Gastroesophageal sphincter (tissue), 4 donors: ENCODE results near the gene PFDN1. TPM values are rescaled to one million over a fixed set of nuclear protein-coding genes. Genes with fewer than 3 reads are reported as not detected.

ENCODE experiments used
- ATAC-seq: fragments of 150-250 bp; one replicate; pipeline ENCODE4 v1.9.1; 2016; ENCODE audit warnings: mild to moderate bottlenecking, moderate library complexity
- H3K27ac ChIP-seq, 4 donors: fragments of 200-600 bp; sonication (generic) in 3 of 4; 1 replicate in 3 of 4; 2 replicates in 1 of 4; pipeline ENCODE4 v1.5.1; 2016 to 2019
- H3K27me3 ChIP-seq: fragments of 200-600 bp; sonication (generic); one replicate; pipeline ENCODE4 v1.5.1; 2019
- H3K36me3 ChIP-seq, 2 donors: fragments of 200-600 bp; sonication (generic); one replicate each; pipeline ENCODE4 v1.5.1; 2019; ENCODE audit warnings: control low read depth in 1 of 2
- H3K4me1 ChIP-seq, 3 donors: fragments of 200-600 bp; sonication (generic); 1 replicate in 2 of 3; 2 replicates in 1 of 3; pipeline ENCODE4 v1.5.1; 2016 to 2019; ENCODE audit warnings: control low read depth in 2 of 3
- H3K4me3 ChIP-seq, 2 donors: fragments of 200-600 bp; sonication (generic); one replicate each; pipeline ENCODE4 v1.5.1; 2019; ENCODE audit warnings: mild to moderate bottlenecking in 1 of 2, moderate library complexity in 1 of 2
- H3K9me3 ChIP-seq, 3 donors: fragments of 200-600 bp; sonication (generic); one replicate each; pipeline ENCODE4 v1.5.1; 2017 to 2019; ENCODE audit warnings: control low read depth in 2 of 3
- EP300 ChIP-seq: sonication (generic); formaldehyde crosslinking; IDR thresholded peaks from one replicate; pipeline ENCODE4 v1.6.1; 2017; ENCODE audit warnings: antibody characterized with exemption, mild to moderate bottlenecking
- POLR2A ChIP-seq, 2 donors: fragments of 450-650 bp; IDR thresholded peaks; one replicate each; pipeline ENCODE4 v1.6.1; 2017; ENCODE audit warnings: antibody characterized with exemption in 2 of 2, mild to moderate bottlenecking in 2 of 2, moderate library complexity in 1 of 2
- POLR2AphosphoS5 ChIP-seq: sonication (generic); formaldehyde crosslinking; IDR thresholded peaks from one replicate; pipeline ENCODE4 v1.6.1; 2017; ENCODE audit warnings: antibody characterized with exemption
- WGBS, 2 donors: methylation state at CpG; one replicate each; pipeline ENCODE4 v1.1.5; 2018; ENCODE audit warnings: low coverage in 1 of 2; 5-methylcytosine and 5-hydroxymethylcytosine counted together
- total RNA-seq, 4 donors: library from RNA; depleted of rRNA; stranded (reverse); fragments of >200 nt; gene quantifications; one replicate each; pipeline ENCODE4 v1.1.0, GENCODE V29; 2016
- TF ChIP-seq, protein P1 (sequence below), 4 experiments: fragments of 200-600 bp in 2 of 4; fragments of 450-650 bp in 2 of 4; sonication (generic) in 1 of 4; IDR thresholded peaks; one replicate each; pipeline ENCODE4 v1.5.1; 2017 to 2019; ENCODE audit warnings: antibody characterized with exemption in 4 of 4, mild to moderate bottlenecking in 2 of 4, moderate library complexity in 2 of 4

The PFDN1 gene
- total RNA-seq, 4 donors from 2014 or later = 66.1 to 99.7 (median 92.8) TPM

- WGBS, 2 donors = 80 to 100% methylated on average over 1 of the region's 1 CpG
- H3K4me1 ChIP-seq = peaks cover 0 to 8% (median 0%) of the 10 kb centered on the region in 3 donors
- no peaks in the 10 kb centered on the region for H3K36me3 ChIP-seq
- ATAC-seq = no peak
- no peaks in the 10 kb centered on the region for H3K9me3 ChIP-seq
- no peak overlapping the region for H3K27ac ChIP-seq
- H3K27me3 ChIP-seq = no peaks in the 10 kb centered on the region
- TF ChIP-seq, protein P1, sequence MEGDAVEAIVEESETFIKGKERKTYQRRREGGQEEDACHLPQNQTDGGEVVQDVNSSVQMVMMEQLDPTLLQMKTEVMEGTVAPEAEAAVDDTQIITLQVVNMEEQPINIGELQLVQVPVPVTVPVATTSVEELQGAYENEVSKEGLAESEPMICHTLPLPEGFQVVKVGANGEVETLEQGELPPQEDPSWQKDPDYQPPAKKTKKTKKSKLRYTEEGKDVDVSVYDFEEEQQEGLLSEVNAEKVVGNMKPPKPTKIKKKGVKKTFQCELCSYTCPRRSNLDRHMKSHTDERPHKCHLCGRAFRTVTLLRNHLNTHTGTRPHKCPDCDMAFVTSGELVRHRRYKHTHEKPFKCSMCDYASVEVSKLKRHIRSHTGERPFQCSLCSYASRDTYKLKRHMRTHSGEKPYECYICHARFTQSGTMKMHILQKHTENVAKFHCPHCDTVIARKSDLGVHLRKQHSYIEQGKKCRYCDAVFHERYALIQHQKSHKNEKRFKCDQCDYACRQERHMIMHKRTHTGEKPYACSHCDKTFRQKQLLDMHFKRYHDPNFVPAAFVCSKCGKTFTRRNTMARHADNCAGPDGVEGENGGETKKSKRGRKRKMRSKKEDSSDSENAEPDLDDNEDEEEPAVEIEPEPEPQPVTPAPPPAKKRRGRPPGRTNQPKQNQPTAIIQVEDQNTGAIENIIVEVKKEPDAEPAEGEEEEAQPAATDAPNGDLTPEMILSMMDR (IDR thresholded peaks at IDR 0.05) = no peak
- TF ChIP-seq EP300 (no peak), POLR2AphosphoS5 (no peak), POLR2A (IDR thresholded peaks at IDR 0.05) (no peak)
- no peak overlapping the region for H3K4me3 ChIP-seq
Measured at GRCh38 chr5:140232731-140233130, 70.2 kb downstream of the PFDN1 start.

DNA sequence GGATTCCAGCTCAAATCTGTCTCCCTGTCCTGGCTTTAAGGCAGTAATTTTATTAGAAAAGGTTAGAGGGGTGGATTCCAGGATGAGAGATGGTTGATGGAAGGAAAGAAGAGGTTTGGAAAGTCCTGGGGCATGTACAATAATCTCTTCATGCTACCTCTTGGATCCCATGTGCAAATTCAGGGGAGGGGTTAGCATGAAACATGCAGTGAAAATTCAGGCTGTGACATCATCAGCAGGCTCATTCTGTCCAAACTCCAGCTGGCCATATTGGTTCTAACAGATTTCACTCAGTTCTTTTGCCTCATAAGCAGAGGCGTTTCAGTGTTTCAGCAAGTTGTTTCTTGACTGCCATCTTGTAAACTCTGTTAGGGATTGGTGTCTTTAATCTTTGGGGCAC, 72.5 kb downstream of the PFDN1 start:
- Histone ChIP-seq H3K27me3 (no peaks in the 10 kb centered on the region), H3K4me3 (no peak overlapping the region), H3K27ac (no peak overlapping the region), H3K4me1 (peaks cover 0 to 6% (median 0%) of the 10 kb centered on the region in 3 donors), H3K36me3 (no peaks in the 10 kb centered on the region), H3K9me3 (no peaks in the 10 kb centered on the region)
- no peak for ATAC-seq
- TF ChIP-seq, protein P1 (IDR thresholded peaks at IDR 0.05) = no peak
- no peak for TF ChIP-seq POLR2A (IDR thresholded peaks at IDR 0.05)
- no peak for TF ChIP-seq POLR2AphosphoS5
- 75% methylated on average over 1 of the region's 1 CpG; no CpG with 5 or more reads in 1 of the 2 donors for WGBS, 2 donors

DNA sequence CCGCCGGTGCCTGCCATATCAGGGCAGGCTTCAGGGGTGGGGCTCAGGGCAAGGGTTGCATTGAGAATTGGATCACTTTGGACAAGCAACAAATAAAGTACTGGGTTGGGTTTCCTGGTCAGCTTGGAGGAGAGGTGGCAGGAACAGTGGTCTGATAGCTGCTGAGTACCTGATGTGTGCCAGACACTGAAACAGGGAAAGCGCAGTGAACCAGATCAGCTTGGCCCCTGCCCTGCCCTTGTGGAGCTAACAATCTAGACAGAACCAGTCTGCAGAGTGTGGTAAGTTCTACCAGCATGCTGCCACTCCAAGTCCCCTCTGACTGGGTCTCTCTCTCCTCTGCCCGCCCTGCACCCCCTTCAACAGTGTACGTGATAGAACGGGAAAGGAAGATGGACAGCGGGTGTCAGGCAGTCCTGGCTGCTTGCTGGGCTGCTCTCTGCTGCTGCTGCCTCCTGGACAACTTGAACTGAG, 74.5 kb downstream of the PFDN1 start:
- Histone ChIP-seq H3K4me1 (peaks cover 0 to 16% (median 0%) of the 10 kb centered on the region in 3 donors), H3K27me3 (no peaks in the 10 kb centered on the region), H3K9me3 (no peaks in the 10 kb centered on the region), H3K4me3 (no peak overlapping the region), H3K36me3 (no peaks in the 10 kb centered on the region), H3K27ac (no peak overlapping the region)
- no peak for ATAC-seq
- TF ChIP-seq, protein P1 (IDR thresholded peaks at IDR 0.05) = no peak
- 61 to 92% methylated on average over 3 to 7 of the region's 7 CpGs for WGBS, 2 donors

- Histone ChIP-seq H3K36me3 (no peaks in the 10 kb centered on the region), H3K9me3 (no peaks in the 10 kb centered on the region), H3K27ac (no peak overlapping the region), H3K4me3 (no peak overlapping the region), H3K27me3 (no peaks in the 10 kb centered on the region), H3K4me1 (peaks cover 0 to 30% (median 0%) of the 10 kb centered on the region in 3 donors)
- ATAC-seq = no peak
- WGBS, 2 donors = no CpG with 5 or more reads among the region's 2 CpGs
- TF ChIP-seq, protein P1 (IDR thresholded peaks at IDR 0.05) = no peak
- no peak for TF ChIP-seq EP300
- TF ChIP-seq POLR2A (IDR thresholded peaks at IDR 0.05) = no peak
- TF ChIP-seq POLR2AphosphoS5 = no peak
Measured at GRCh38 chr5:140227046-140227445, 75.9 kb downstream of the PFDN1 start.

- Histone ChIP-seq H3K36me3 (no peaks in the 10 kb centered on the region), H3K4me3 (no peak overlapping the region), H3K9me3 (no peaks in the 10 kb centered on the region), H3K4me1 (peaks cover 0 to 46% (median under 1%) of the 10 kb centered on the region in 3 donors), H3K27me3 (no peaks in the 10 kb centered on the region), H3K27ac (no peak overlapping the region)
- TF ChIP-seq, protein P1 (IDR thresholded peaks at IDR 0.05) = no peak
- no peak for TF ChIP-seq POLR2AphosphoS5
- no peak for TF ChIP-seq POLR2A (IDR thresholded peaks at IDR 0.05)
- TF ChIP-seq EP300 = no peak
- no peak for ATAC-seq
- 100% methylated on average over 1 of the region's 3 CpGs; no CpG with 5 or more reads in 1 of the 2 donors for WGBS, 2 donors
Measured at GRCh38 chr5:140225396-140225795, 77.5 kb downstream of the PFDN1 start.
